ENCODE data around the gene KRTAP5-11. TPM values are rescaled to one million over a fixed set of nuclear protein-coding genes. Genes with fewer than 3 reads are reported as not detected.

Gene KRTAP5-11
- total and polyA plus RNA-seq, 2 of the 8 experiments (the other 6 are each of a cell fraction or from before 2014, with no cell fraction given): not detected

- CTCF ChIA-PET (ENCODE audit: partially characterized antibody): interaction anchor here (1.2 to 4.0 kb wide), 3 partner anchors 15 to 42 kb away, joined by 3 to 15 read pairs (median 5); no protein-coding TSS in a partner anchor
- no peak for TF ChIP-seq POLR2A (IDR thresholded peaks at IDR 0.05; ENCODE audit: control extremely low read depth in 1 of 2, low read depth in 2 of 2, low read length in 2 of 2)
- no peak for TF ChIP-seq NRF1 (IDR thresholded peaks at IDR 0.05; ENCODE audit: low read depth, low read length)
- no peak for TF ChIP-seq TBP (IDR thresholded peaks at IDR 0.05; ENCODE audit: low read depth, low read length)
- TF ChIP-seq KDM5A (IDR thresholded peaks at IDR 0.05; ENCODE audit: low read length): no peak
- TF ChIP-seq SIX5 (IDR thresholded peaks at IDR 0.05; ENCODE audit: low read depth, low read length): no peak
- no peak for TF ChIP-seq CBX8 (IDR thresholded peaks at IDR 0.05; ENCODE audit: borderline replicate concordance, low read depth, low read length)
- no peak for TF ChIP-seq POLR2AphosphoS5 (IDR thresholded peaks at IDR 0.05; ENCODE audit: low read depth, low read length)
- TF ChIP-seq TEAD4 (IDR thresholded peaks at IDR 0.05; ENCODE audit: low read depth, low read length): no peak
- TF ChIP-seq CEBPB (IDR thresholded peaks at IDR 0.05; ENCODE audit: low read depth, low read length): no peak
- TF ChIP-seq SP4 (IDR thresholded peaks at IDR 0.05; ENCODE audit: low read length): no peak
- TF ChIP-seq ASH2L (IDR thresholded peaks at IDR 0.05; ENCODE audit: low read length): no peak
- no peak for TF ChIP-seq YY1 (IDR thresholded peaks at IDR 0.05; ENCODE audit: low read depth, low read length)
- no peak for TF ChIP-seq HDAC2 (IDR thresholded peaks at IDR 0.05; ENCODE audit: borderline replicate concordance in 1 of 2, low read depth in 2 of 2, low read length in 2 of 2)
- TF ChIP-seq TCF12 (IDR thresholded peaks at IDR 0.05; ENCODE audit: low read depth, low read length): no peak
- TF ChIP-seq SAP30 (IDR thresholded peaks at IDR 0.05; ENCODE audit: insufficient read depth, insufficient replicate concordance, low read length): no peak
- no peak for TF ChIP-seq CHD1 (IDR thresholded peaks at IDR 0.05; ENCODE audit: low read depth, low read length)
- no peak for TF ChIP-seq CREB1 (IDR thresholded peaks at IDR 0.05)
Measured at GRCh38 chr11:71548120-71548519, 34.6 kb downstream of the KRTAP5-11 start, which contains the start of gene KRTAP5-9. Gene KRTAP5-9, plus strand, starts transcription at chr11:71548420. Its CDS starts 238 bp downstream, at chr11:71548658.

More at GRCh38 chr11:71548120-71548519, 34.6 kb downstream of the KRTAP5-11 start, which contains the start of gene KRTAP5-9:
- no peak within 1 kb of the TSS for H3K4me3 ChIP-seq (ENCODE audit: extremely low read depth in 1 of 4, insufficient read depth in 2 of 4, low read depth in 3 of 4, low read length in 4 of 4)
- H3K9ac ChIP-seq (replicated peaks in 1 of 4; ENCODE audit: extremely low read depth in 1 of 4, low read depth in 3 of 4, low read length in 3 of 4): no peak within 1 kb of the TSS
- POLR2A ChIA-PET (ENCODE audit: partially characterized antibody): no interaction called here
- DNase-seq (ENCODE audit: low read depth in 1 of 2, low spot score in 2 of 2) (no peak), FAIRE-seq (no peak)
- no peak within 1 kb of the TSS for H2BK15ac ChIP-seq (ENCODE audit: low read length)
- no peaks in the 10 kb centered on the region; a peak in 1 of 4 replicates for H3K9me3 ChIP-seq (ENCODE audit: insufficient read depth in 2 of 2, low read depth in 1 of 2, low read length in 1 of 2)
- no peaks in the 10 kb centered on the region for H3K79me1 ChIP-seq (ENCODE audit: low read depth, low read length)
- H4K5ac ChIP-seq (ENCODE audit: insufficient read length, low read depth, low read length): no peak within 1 kb of the TSS
- H3K36me3 ChIP-seq (ENCODE audit: control insufficient read depth in 2 of 4, insufficient read depth in 4 of 4, low read length in 3 of 4): no peaks in the 10 kb centered on the region
- no peaks in the 10 kb centered on the region for H4K20me1 ChIP-seq (replicated peaks in 1 of 2; ENCODE audit: control insufficient read depth in 1 of 2, insufficient read depth in 2 of 2, low read length in 2 of 2)
- no peak within 1 kb of the TSS for H3K27ac ChIP-seq (ENCODE audit: low read depth, low read length)
- H3K18ac ChIP-seq (ENCODE audit: extremely low read depth, low read length): no peak within 1 kb of the TSS
- peaks cover 0 to 2% (median 0%) of the 10 kb centered on the region in 4 experiments; a peak in 1 of 7 replicates for H3K4me1 ChIP-seq (replicated peaks in 1 of 4; ENCODE audit: control insufficient read depth in 3 of 4, insufficient read depth in 4 of 4, low read length in 3 of 4)
- WGBS, 2 experiments (ENCODE audit: extremely low coverage in 1 of 2, insufficient coverage in 1 of 2, insufficient read length in 1 of 2, insufficient replicate concordance in 2 of 2, low coverage in 1 of 2, low lambda C conversion rate in 2 of 2, missing lambda C conversion rate in 1 of 2): 92% methylated on average over 5 of the region's 5 CpGs; no CpG with 5 or more reads in 1 of the 2 experiments
- H3K56ac ChIP-seq (replicated peaks; ENCODE audit: insufficient read length, low read depth, low read length): no peak within 1 kb of the TSS
- no peak within 1 kb of the TSS for H2AK5ac ChIP-seq (ENCODE audit: low read depth, low read length)
- no peak within 1 kb of the TSS for H3K4me2 ChIP-seq (ENCODE audit: insufficient read depth in 1 of 2, low read depth in 2 of 2, low read length in 2 of 2)
- no peak within 1 kb of the TSS; the same call in 1 of the 2 replicates for H4K8ac ChIP-seq (ENCODE audit: extremely low read depth, insufficient read depth, low read length)
- H2BK20ac ChIP-seq (ENCODE audit: low read length): no peak within 1 kb of the TSS
- no peak within 1 kb of the TSS for H2AFZ ChIP-seq (ENCODE audit: low read length)
- no peak within 1 kb of the TSS for H2BK120ac ChIP-seq (replicated peaks; ENCODE audit: low read depth, low read length)
- no peak within 1 kb of the TSS for H3K23ac ChIP-seq (ENCODE audit: insufficient read length)
- no peak within 1 kb of the TSS for H3K14ac ChIP-seq (ENCODE audit: insufficient read length)
- H3K23me2 ChIP-seq (ENCODE audit: low read depth, low read length): no peaks in the 10 kb centered on the region
- H2BK5ac ChIP-seq (ENCODE audit: low read depth, low read length): 0 out of 2 replicates have a peak within 1 kb of the TSS, but pooled peaks have one; percentile 10
- H3K27me3 ChIP-seq (replicated peaks in 1 of 4; ENCODE audit: control insufficient read depth in 3 of 4, extremely low read depth in 1 of 4, insufficient read depth in 3 of 4, low read length in 3 of 4): no peaks in the 10 kb centered on the region
- no peak within 1 kb of the TSS for H4K91ac ChIP-seq (replicated peaks; ENCODE audit: insufficient read length, low read length)
- H2BK12ac ChIP-seq (ENCODE audit: low read depth, low read length): no peak within 1 kb of the TSS
- H3K4ac ChIP-seq (replicated peaks; ENCODE audit: insufficient read length, low read depth, low read length): no peak within 1 kb of the TSS
- H3K79me2 ChIP-seq (ENCODE audit: control insufficient read depth in 1 of 2, insufficient read depth in 2 of 2, low read length in 2 of 2): no peaks in the 10 kb centered on the region

All from H1 (cell line).